HT1080 (cell line): ENCODE data around the gene TM2D3. TPM values are rescaled to one million over a fixed set of nuclear protein-coding genes. Genes with fewer than 3 reads are reported as not detected.
A peak's percentile ranks its signal among the peaks of the same experiment; 100 is the strongest.

Experiments used
- DNase-seq: peaks from one replicate; pipeline ENCODE4 v3.0.0-alpha.2; 2015; ENCODE audit warnings: low read depth
- total RNA-seq: library from RNA; depleted of rRNA; stranded (reverse); fragments of >200 nt; shearing (Covaris generic); gene quantifications from 2 replicates; pipeline ENCODE4 v1.2.3, GENCODE V29; 2014

Gene TM2D3
- total RNA-seq, 1 experiment from 2014 or later: 80.1 TPM

- DNase-seq: no peak
Observed at GRCh38 chr15:101625184-101625583, 27.0 kb downstream of the TM2D3 start.

GRCh38 chr15:101623367-101624304 lies 28.5 kb downstream of the TM2D3 start:
- DNase-seq: no peak

- DNase-seq: no peak
Observed at GRCh38 chr15:101621961-101622360, 30.2 kb downstream of the TM2D3 start.

- DNase-seq: no peak
Observed at GRCh38 chr15:101620671-101621070, 31.5 kb downstream of the TM2D3 start.

- no peak for DNase-seq
Observed at GRCh38 chr15:101619615-101619865, 32.6 kb downstream of the TM2D3 start.

- DNase-seq: no peak
Observed at GRCh38 chr15:101618851-101619614, 33.1 kb downstream of the TM2D3 start.

GRCh38 chr15:101618076-101618475 lies 34.1 kb downstream of the TM2D3 start:
- DNase-seq: no peak

GRCh38 chr15:101617390-101617965 lies 34.7 kb downstream of the TM2D3 start:
- no peak for DNase-seq

- peak; percentile 68 for DNase-seq
Observed at GRCh38 chr15:101615986-101616848, 36.0 kb downstream of the TM2D3 start.

- DNase-seq: no peak
Observed at GRCh38 chr15:101615414-101615985, 36.7 kb downstream of the TM2D3 start.

- no peak for DNase-seq
Observed at GRCh38 chr15:101614761-101615160, 37.4 kb downstream of the TM2D3 start.

GRCh38 chr15:101614001-101614585 lies 38.1 kb downstream of the TM2D3 start:
- DNase-seq: no peak

GRCh38 chr15:101613130-101614000 lies 38.8 kb downstream of the TM2D3 start:
- no peak for DNase-seq

GRCh38 chr15:101612676-101613075 lies 39.5 kb downstream of the TM2D3 start:
- no peak for DNase-seq

- no peak for DNase-seq
Observed at GRCh38 chr15:101611580-101612299, 40.4 kb downstream of the TM2D3 start.

- DNase-seq: no peak
Observed at GRCh38 chr15:101611007-101611406, 41.2 kb downstream of the TM2D3 start.

- DNase-seq: no peak
Observed at GRCh38 chr15:101610611-101611000, 41.6 kb downstream of the TM2D3 start.

GRCh38 chr15:101609742-101610610 lies 42.2 kb downstream of the TM2D3 start:
- no peak for DNase-seq
